GM21529 (cell line): ENCODE data around the gene DAPP1.
A peak's percentile ranks its signal among the peaks of the same experiment; 100 is the strongest.
"Not testable (repeated sequence)": the region's sequence is repeated elsewhere in the genome, so short reads cannot be mapped to it uniquely, and the experiment has no call there.

Source experiments
- ATAC-seq: cut with Tn5 transposase; IDR thresholded peaks from one replicate; pipeline ENCODE4 v1.9.1; 2021; ENCODE audit not compliant: unreplicated experiment

Gene DAPP1

GRCh38 chr4:99824070-99824599 lies 7.5 kb downstream of the DAPP1 start:
- ATAC-seq, result no peak

DNA sequence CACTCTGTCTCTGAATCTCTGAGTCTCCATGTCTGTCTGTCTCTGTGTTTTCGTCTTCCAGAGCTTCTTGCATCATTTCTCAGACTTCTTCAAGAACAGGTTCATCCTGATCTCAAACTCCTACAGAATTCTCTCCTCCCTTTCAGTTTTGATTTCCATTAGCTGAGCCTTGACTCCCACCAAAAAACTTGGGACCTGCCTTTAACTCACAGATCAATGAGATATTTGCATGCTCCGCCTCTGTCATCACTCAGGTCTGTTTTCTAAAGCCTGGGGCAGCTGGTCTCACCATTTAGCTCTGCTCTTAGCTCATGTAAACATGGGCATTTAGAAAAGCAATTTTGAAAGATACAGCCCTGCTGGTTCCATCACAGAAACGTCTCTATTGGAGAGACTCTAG lies 8.6 kb downstream of the DAPP1 start:
- ATAC-seq, result no peak

DNA sequence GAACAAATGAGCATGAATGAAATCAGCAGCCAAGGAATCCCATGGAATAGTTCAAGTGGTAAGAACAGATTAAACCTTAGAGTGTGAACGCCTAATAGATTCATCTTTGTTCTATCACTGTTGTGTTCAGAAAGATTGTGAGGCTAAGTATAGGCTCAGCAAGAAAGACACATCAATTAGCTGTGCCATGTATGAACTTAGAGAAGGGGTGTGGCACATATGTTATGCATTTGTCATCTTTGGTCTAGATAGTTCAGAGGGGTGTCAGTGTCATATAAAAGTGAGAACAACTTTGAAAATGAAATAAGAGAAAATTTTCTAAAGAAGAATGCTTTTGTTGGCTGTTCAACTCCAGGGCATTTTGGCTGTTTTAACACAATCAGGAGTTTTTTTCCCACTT lies 9.4 kb downstream of the DAPP1 start:
- no peak for ATAC-seq

DNA sequence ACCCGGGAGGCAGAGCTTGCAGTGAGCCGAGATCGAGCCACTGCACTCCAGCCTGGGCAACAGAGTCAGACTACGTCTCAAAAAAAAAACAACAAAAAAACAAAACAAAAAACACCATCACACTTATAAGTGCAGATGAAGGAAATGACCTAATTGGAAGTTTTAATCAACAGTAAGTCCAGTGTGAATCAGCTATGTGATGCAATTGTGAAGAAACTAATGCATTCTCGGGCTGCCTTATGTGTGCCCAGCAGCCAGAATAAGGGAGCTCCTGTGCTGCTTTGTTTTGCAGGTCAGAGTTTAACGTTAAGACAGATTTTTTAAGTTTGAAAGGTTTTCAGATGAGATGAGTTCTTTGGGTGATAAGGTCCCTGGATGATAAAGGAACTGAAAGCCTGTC lies 10.8 kb downstream of the DAPP1 start:
- no peak for ATAC-seq

DNA sequence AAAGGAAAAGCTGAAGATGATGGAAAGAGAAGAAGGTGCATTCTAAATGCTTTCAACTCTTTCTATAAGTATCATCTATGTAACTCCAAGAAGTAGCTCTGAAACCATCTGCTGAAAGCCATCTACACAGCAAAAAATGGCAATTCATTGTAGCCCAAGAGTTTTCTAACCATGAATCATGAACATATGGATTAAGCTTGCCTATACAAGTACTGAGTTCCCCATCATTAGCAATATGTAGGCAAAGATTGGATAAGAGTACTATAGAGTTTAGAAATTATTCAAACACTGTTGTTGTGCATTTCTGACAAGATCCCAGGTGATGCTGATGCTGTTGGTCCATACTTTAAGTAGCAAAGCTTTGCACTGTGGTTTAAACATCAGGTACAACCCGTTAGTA lies 11.2 kb downstream of the DAPP1 start:
- ATAC-seq, result no peak

- no peak for ATAC-seq
Observed at GRCh38 chr4:99828477-99828876, 11.8 kb downstream of the DAPP1 start.

GRCh38 chr4:99830051-99830450 lies 13.4 kb downstream of the DAPP1 start:
- ATAC-seq, result not testable (repeated sequence)

DNA sequence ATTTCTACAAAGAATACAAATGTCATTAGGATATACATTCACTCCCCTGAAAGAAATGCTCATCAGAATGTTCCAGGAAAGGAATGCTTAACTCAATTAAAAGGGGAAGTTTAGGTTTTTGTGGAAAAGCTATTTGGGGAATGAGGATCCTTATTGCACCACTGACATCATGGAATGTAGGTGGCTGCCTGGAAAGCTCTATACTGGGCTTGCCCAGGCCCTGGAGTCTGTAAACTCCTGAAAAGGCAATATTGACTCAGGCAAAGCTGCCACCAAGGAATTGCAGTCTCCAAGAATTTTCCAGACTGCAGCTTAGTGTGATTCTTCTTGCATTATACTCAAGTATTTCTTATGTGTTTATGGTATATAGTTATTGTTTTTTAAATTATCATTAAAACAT lies 15.7 kb downstream of the DAPP1 start:
- ATAC-seq, result no peak

- ATAC-seq, result no peak
Observed at GRCh38 chr4:99832758-99833157, 16.1 kb downstream of the DAPP1 start.

- ATAC-seq, result no peak
Observed at GRCh38 chr4:99833756-99834155, 17.1 kb downstream of the DAPP1 start.

GRCh38 chr4:99834569-99834968 lies 17.9 kb downstream of the DAPP1 start:
- no peak for ATAC-seq

DNA sequence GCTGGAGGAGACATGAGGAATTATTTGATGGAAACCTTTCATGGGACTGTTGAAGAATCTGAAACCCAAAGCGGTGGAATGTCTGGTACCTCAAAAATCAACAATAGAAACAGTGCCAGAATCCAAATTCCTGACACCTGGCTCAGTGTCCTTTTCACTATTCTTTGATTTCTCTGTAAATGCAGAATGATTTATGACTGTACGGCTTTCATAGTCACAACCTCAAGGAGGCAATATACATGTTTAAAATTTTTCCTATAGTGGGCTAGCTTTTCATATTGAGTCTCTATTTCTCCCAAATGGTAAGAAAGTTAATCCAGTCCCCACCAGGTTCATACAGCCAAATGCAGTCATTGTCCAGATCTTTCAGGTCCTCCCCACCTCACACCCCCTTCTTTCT lies 19.3 kb downstream of the DAPP1 start:
- no peak for ATAC-seq

- no peak for ATAC-seq
Observed at GRCh38 chr4:99838927-99839326, 22.3 kb downstream of the DAPP1 start.

DNA sequence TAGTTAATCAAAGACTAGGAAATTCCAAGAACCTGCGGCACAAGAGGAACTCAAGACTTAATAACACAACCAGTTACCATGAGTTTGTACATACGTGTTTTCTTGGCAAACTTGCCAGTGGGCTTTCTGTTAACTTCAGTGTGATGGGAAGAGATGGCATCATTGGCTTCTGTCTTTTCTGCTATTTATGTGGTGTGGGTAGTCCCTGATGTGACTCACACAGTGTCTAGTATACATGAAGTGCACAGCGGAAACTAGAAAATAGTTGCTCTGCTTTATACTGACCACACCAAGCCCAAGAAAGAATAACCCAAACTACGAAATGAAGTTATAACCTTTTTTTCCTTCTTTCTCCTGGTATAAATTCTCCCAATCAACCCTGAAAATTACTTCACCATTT lies 24.5 kb downstream of the DAPP1 start:
- no peak for ATAC-seq

DNA sequence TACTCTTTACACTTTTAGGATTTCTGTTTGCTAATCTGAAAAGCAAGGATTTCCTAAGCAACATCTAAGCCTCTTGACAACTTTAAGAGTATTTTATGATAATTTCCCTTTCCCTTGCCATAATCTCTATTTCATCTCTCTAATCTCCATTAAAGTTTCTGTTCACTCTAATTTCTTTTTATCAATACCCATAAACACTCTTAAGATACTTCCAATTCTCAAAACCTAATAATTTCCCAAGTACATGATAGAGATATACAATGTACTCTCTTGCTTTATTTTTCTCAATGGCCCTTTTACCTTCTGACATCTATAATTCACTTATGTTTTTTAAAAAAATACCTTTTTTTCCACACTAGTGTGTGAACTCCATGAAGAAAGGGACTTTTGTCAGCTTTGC lies 26.8 kb downstream of the DAPP1 start:
- ATAC-seq, result no peak

DNA sequence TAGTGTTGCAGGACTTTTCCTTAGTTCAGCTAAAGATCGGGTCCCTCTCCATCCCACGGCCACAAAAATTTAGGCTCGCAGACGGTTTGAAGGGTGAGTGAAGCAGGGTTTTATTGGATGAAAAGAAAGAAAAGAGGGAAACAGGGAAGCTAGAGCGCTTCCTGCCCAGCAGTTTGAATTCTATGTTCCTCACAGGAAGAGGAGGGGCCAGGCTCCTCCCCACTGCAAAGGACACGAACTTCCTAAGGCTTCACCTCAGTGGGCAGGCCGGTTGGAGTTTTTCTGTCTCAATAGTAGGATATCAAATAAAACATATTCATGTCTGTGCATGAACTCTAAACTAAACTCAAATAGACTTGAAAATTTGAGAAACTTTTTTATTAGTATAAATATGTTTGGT lies 27.4 kb downstream of the DAPP1 start:
- no peak for ATAC-seq

GRCh38 chr4:99845179-99845578 lies 28.6 kb downstream of the DAPP1 start:
- ATAC-seq, result no peak

- no peak for ATAC-seq
Observed at GRCh38 chr4:99845708-99846469, 29.3 kb downstream of the DAPP1 start.

- no peak for ATAC-seq
Observed at GRCh38 chr4:99846891-99847290, 30.3 kb downstream of the DAPP1 start.

- peak; percentile 61 for ATAC-seq
Observed at GRCh38 chr4:99847362-99847976, 30.8 kb downstream of the DAPP1 start.

GRCh38 chr4:99848591-99849001 lies 32.0 kb downstream of the DAPP1 start:
- peak; percentile 46 for ATAC-seq

DNA sequence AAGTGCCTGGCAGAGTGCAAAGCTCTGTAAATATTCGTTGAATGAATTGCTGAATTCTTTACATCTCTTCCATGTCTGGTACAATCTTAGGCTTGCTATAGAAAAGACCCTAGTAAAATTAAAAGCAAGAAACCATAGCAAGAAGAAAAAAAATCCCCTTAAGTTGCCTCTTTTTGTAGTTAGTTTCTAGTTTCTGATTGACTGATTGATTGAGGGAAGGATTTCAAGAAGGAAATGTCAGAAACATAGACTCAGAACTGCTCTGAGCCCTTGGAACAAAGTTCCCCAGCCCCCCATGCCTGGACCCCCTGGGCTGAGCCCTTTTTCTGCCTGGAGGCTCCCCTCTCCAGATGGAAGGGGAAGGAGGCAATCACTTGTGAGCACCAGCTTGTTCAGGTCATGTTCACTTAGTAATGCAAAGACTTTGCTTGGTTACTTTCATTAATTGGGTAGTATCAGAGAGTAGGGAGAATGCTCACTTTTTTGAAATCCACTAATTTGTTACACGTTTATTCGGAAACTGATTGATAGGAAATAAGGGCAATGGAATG lies 35.6 kb downstream of the DAPP1 start:
- no peak for ATAC-seq
